Tibial artery (tissue), 4 donors: Measurements from ENCODE around the gene RPL26.
A peak's percentile ranks its signal among the peaks of the same experiment; 100 is the strongest.

ENCODE experiments used
- DNase-seq, 2 donors: peaks; one replicate each; pipeline ENCODE4 v3.0.0-alpha.2; 2019
- H3K27ac ChIP-seq, 2 donors: fragments of 200-600 bp; sonication (generic) in 1 of 2; 1 replicate in 1 of 2; 2 replicates in 1 of 2; pipeline ENCODE4 v1.5.1; 2018 to 2019; ENCODE audit warnings: mild to moderate bottlenecking in 1 of 2
- H3K27me3 ChIP-seq, 2 donors: fragments of 200-600 bp; sonication (generic) in 1 of 2; one replicate each; pipeline versions ENCODE4 v1.5.1 to v1.6.0; 2016 to 2019
- H3K36me3 ChIP-seq, 3 donors: fragments of 200-600 bp; sonication (generic) in 2 of 3; one replicate each; pipeline ENCODE4 v1.5.1; 2016 to 2019; ENCODE audit warnings: mild to moderate bottlenecking in 2 of 3
- H3K4me1 ChIP-seq, 4 donors: fragments of 200-600 bp; sonication (generic) in 2 of 4; 1 replicate in 3 of 4; 2 replicates in 1 of 4; pipeline ENCODE4 v1.5.1; 2016 to 2019
- H3K4me3 ChIP-seq, 2 donors: fragments of 200-600 bp; sonication (generic) in 1 of 2; 1 replicate in 1 of 2; 2 replicates in 1 of 2; pipeline ENCODE4 v1.5.1; 2018 to 2019; ENCODE audit warnings: mild to moderate bottlenecking in 2 of 2
- H3K9me3 ChIP-seq, 3 donors: fragments of 200-600 bp; sonication (generic) in 1 of 3; one replicate each; pipeline ENCODE4 v1.5.1; 2016 to 2019
- intact Hi-C: fragments of 100-400 bp; cut with DNase I; formaldehyde crosslinking; loops from one replicate; pipeline ENCODE4 v1.15.0; 2023; ENCODE audit warnings: low total_unique reads
- TF ChIP-seq, protein P1 (sequence below), 2 experiments: fragments of 200-600 bp in 1 of 2; fragments of 450-650 bp in 1 of 2; IDR thresholded peaks; one replicate each; pipeline ENCODE4 v1.5.1; 2017 to 2019; ENCODE audit warnings: antibody characterized with exemption in 2 of 2, mild to moderate bottlenecking in 1 of 2, moderate library complexity in 1 of 2

The RPL26 gene

DNA sequence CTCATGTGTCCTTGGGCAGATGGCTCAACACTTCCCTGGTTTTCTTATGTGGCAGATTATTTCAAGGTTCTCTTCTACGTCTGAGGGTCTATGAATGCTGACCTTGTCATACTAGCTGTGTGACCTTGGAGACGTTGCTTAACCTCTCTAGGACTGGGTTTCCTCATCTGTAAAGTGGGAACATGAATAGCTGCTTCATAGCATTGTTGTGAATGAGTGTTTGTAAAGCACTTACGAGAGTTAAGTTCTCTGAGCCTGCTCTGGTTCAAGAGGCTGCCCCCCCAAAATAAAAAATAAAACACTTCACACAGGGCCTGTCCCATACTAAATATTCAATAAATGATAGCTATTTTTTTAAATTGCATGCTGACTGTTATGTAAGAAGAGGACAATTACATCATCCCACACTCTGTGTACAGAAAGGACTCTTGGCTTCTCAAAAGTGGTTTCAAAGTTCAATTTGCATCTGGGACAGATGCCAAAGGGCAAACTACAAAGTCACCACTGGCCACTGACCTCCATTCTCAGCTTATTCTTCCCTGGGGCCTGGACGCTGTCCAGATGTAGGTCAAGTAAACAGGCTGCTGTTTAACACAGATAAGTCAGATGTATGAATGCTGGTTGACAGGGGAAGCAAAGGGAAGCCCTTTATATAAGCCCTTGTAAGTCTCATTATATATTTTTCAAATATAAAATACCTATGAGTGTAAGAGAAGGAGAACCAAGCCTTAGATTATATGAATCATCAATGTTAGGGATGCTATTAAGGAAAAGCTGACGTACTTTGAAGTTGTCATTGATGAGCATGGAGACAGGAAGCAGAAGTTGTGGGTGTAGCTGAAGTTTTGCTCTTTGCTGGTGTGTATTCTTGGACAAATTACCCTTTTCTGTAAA lies 37.3 kb upstream of the RPL26 start:
- Histone ChIP-seq H3K36me3 (no peaks in the 10 kb centered on the region), H3K27ac (no peak overlapping the region), H3K9me3 (no peaks in the 10 kb centered on the region), H3K4me3 (no peak overlapping the region), H3K4me1 (peaks cover 0 to 6% (median 2%) of the 10 kb centered on the region in 4 donors), H3K27me3 (peaks cover 0 to 7% of the 10 kb centered on the region in 2 donors)
- TF ChIP-seq, protein P1, sequence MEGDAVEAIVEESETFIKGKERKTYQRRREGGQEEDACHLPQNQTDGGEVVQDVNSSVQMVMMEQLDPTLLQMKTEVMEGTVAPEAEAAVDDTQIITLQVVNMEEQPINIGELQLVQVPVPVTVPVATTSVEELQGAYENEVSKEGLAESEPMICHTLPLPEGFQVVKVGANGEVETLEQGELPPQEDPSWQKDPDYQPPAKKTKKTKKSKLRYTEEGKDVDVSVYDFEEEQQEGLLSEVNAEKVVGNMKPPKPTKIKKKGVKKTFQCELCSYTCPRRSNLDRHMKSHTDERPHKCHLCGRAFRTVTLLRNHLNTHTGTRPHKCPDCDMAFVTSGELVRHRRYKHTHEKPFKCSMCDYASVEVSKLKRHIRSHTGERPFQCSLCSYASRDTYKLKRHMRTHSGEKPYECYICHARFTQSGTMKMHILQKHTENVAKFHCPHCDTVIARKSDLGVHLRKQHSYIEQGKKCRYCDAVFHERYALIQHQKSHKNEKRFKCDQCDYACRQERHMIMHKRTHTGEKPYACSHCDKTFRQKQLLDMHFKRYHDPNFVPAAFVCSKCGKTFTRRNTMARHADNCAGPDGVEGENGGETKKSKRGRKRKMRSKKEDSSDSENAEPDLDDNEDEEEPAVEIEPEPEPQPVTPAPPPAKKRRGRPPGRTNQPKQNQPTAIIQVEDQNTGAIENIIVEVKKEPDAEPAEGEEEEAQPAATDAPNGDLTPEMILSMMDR (IDR thresholded peaks at IDR 0.05) = no peak
- peak in 1 of 2 donors; percentile 29 for DNase-seq
- intact Hi-C loops = no loop called here

DNA sequence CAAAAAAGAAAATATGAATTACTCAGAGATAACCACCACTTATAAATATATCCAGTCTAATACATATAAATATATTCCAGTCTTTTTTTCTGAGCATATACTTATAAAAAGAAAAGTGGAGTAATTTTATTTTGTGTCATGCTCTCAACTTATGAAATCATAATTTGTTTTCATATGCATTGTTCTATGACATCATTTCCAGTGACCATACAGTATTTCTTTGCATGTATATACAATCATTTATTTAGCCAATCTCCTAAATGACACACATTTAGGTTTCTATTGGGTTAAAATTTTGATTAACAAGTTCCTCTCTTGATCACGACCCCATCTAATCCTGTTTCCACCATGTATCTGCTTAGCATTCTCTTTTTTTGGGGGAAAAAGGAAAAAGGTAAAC lies 36.3 kb upstream of the RPL26 start:
- peaks cover 0 to 7% of the 10 kb centered on the region in 2 donors for H3K27me3 ChIP-seq
- H3K4me3 ChIP-seq = no peak overlapping the region
- H3K36me3 ChIP-seq = no peaks in the 10 kb centered on the region
- peaks cover 0 to 6% (median 2%) of the 10 kb centered on the region in 4 donors for H3K4me1 ChIP-seq
- TF ChIP-seq, protein P1 (IDR thresholded peaks at IDR 0.05) = no peak
- intact Hi-C loops = loop anchor here (10.0 kb wide), 1 partner anchor 325 kb away; the partner anchor contains the start of gene CCDC42
- no peaks in the 10 kb centered on the region for H3K9me3 ChIP-seq
- no peak overlapping the region for H3K27ac ChIP-seq
- DNase-seq = no peak

DNA sequence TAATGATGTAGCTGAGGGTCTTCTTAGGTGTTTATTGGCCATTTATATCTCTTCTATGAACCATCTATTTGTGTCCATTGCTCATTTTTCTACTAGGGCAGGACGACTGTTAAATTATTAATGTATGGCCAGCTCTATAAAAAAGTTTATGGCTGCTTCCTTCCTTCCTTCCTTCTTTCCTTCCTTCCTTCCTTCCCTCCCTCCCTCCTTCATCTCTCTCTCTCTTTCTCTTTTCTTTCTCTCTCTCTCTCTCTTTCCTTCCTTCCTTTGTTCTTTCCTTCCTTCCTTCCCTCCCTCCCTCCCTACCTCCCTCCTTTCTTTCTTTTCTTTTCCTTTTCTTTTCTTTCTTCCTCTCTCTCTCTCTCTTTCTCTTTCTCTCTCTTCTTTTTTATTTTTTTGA lies 35.5 kb upstream of the RPL26 start:
- Histone ChIP-seq H3K9me3 (no peaks in the 10 kb centered on the region), H3K4me3 (no peak overlapping the region), H3K4me1 (peaks cover 0 to 6% (median 2%) of the 10 kb centered on the region in 4 donors), H3K36me3 (no peaks in the 10 kb centered on the region), H3K27ac (no peak overlapping the region), H3K27me3 (peaks cover 0 to 7% of the 10 kb centered on the region in 2 donors)
- DNase-seq = no peak
- intact Hi-C loops = loop anchor here (10.0 kb wide), 1 partner anchor 326 kb away; the partner anchor contains the start of gene CCDC42
- TF ChIP-seq, protein P1 (IDR thresholded peaks at IDR 0.05) = no peak

DNA sequence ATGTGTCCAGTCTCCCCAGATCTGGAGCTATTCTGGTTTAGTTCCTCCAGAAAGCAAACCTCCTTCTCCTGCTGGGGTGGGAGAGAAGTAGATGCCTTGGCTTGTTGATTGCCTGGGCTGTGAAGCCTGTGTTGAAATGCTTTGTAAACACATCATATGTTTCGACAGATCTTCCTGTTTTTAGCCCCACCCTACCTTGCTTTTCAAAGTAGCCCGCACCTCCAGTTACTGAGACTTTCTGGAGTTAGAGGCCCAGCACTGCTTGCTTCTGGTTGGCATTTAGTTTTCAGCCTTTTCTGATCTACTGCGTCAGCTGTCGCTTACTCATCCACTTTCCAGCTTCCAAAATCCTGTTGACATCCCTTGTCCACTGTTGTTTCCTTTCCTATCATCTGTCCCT lies 34.8 kb upstream of the RPL26 start:
- intact Hi-C loops = loop anchor here (10.0 kb wide), 1 partner anchor 327 kb away; the partner anchor contains the start of gene CCDC42
- H3K27ac ChIP-seq = no peak overlapping the region
- TF ChIP-seq, protein P1 (IDR thresholded peaks at IDR 0.05) = no peak

DNA sequence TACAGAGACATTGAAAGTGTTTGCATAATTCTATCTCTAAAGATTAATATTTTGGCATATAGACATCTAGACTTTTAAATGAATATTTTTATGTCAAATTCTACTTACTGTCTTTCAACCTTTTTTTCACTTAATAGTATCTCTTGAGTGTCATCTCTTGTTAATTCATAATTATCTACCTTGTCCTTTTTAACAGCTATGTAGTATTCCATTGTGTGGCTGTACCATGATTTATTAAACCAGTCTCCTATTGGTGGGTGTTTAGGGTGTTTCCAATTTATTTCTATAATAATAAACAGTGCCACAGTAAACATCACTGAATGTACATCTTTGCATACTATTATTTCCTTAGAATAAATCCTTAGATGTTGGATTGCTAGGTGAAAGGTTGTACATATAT lies 30.9 kb upstream of the RPL26 start:
- TF ChIP-seq, protein P1 (IDR thresholded peaks at IDR 0.05) = no peak
- intact Hi-C loops = loop anchor here (10.0 kb wide), 1 partner anchor 331 kb away; the partner anchor contains the start of gene CCDC42
- H3K27me3 ChIP-seq = peaks cover 0 to 7% of the 10 kb centered on the region in 2 donors
- H3K36me3 ChIP-seq = no peaks in the 10 kb centered on the region
- no peak overlapping the region for H3K4me3 ChIP-seq
- no peak for DNase-seq
- no peak overlapping the region for H3K27ac ChIP-seq
- peaks cover 0 to 5% (median 1%) of the 10 kb centered on the region in 4 donors for H3K4me1 ChIP-seq
- no peaks in the 10 kb centered on the region for H3K9me3 ChIP-seq

More for the DNA sequence above, 34.8 kb upstream of the RPL26 start:
- H3K4me3 ChIP-seq = no peak overlapping the region
- DNase-seq = no peak
- no peaks in the 10 kb centered on the region for H3K9me3 ChIP-seq
- H3K36me3 ChIP-seq = no peaks in the 10 kb centered on the region
- peaks cover 0 to 7% of the 10 kb centered on the region in 2 donors for H3K27me3 ChIP-seq
- H3K4me1 ChIP-seq = peaks cover 0 to 6% (median 2%) of the 10 kb centered on the region in 4 donors
